Erythroblast (primary cell): ENCODE data around the gene CLDN18.

ENCODE experiments used
- GATA1 ChIP-seq: IDR thresholded peaks from 2 replicates; pipeline ENCODE4 v1.6.1; 2011; ENCODE audit warnings: low read depth, mild to moderate bottlenecking, control low read depth, low read length, moderate library complexity
- POLR2A ChIP-seq: IDR thresholded peaks from 2 replicates; pipeline ENCODE4 v1.6.1; 2011; ENCODE audit warnings: mild to moderate bottlenecking, low read length

- no peak for TF ChIP-seq POLR2A
- TF ChIP-seq GATA1, result no peak
Observed at GRCh38 chr3:138007898-138008297, 2.1 kb upstream of the CLDN18 start.
